GM12873 (cell line): ENCODE results near the gene TM6SF1.

Experiments used
- TF ChIP-seq, protein P1 (sequence below): IDR thresholded peaks from 2 replicates; pipeline ENCODE4 v1.5.1; 2012; ENCODE audit warnings: low read depth, mild to moderate bottlenecking, moderate library complexity, low read length, control low read depth; ENCODE audit not compliant: insufficient read depth; ENCODE audit errors: missing control alignments

The TM6SF1 gene

DNA sequence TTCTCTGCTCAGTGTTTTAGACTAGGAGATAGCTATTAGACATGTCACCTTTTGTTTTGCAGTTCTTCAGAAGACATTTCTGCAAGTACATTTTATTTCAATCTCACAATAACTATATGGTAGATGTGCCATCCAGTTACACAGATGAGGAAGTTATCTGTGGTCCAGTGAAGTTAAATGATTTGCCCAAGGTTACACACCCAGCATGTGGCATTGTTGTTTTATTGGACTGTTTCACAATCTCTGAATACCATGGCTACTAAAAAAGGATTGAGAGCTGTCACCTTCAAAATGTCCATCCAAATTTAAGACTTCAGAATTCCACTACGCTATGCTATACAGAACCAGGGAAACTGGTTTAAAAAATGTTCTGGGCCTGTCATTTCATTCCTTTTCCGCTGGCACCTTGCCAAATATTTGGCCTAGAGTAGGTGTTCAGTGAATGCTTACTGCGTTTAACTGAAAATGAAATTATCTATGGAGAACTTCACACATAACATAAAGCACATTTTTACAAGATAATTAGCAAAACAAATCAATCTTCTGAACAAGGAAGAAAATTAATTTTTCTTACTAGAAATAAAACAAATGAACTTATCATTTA lies 20.2 kb downstream of the TM6SF1 start:
- TF ChIP-seq, protein P1, sequence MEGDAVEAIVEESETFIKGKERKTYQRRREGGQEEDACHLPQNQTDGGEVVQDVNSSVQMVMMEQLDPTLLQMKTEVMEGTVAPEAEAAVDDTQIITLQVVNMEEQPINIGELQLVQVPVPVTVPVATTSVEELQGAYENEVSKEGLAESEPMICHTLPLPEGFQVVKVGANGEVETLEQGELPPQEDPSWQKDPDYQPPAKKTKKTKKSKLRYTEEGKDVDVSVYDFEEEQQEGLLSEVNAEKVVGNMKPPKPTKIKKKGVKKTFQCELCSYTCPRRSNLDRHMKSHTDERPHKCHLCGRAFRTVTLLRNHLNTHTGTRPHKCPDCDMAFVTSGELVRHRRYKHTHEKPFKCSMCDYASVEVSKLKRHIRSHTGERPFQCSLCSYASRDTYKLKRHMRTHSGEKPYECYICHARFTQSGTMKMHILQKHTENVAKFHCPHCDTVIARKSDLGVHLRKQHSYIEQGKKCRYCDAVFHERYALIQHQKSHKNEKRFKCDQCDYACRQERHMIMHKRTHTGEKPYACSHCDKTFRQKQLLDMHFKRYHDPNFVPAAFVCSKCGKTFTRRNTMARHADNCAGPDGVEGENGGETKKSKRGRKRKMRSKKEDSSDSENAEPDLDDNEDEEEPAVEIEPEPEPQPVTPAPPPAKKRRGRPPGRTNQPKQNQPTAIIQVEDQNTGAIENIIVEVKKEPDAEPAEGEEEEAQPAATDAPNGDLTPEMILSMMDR: no peak

DNA sequence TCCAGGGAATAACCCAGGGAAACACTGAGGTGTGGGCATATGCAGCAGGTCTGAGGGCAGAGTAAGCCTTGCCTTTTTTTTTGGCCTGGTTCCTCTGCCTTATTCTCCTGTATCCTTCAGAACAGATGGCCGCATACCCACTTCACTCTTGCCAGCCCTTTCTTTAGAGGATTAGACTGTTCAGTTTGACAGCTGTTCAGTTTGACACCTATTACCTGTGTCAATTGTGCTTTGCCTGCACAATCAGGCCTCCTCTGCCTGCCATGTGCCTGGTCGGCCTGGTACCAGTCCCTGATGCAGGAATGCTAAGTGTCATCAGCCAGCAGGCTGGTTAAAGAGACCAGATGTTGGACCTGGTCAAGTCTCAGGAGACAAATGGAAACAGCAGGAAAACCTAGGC lies 22.3 kb downstream of the TM6SF1 start:
- TF ChIP-seq, protein P1: no peak

DNA sequence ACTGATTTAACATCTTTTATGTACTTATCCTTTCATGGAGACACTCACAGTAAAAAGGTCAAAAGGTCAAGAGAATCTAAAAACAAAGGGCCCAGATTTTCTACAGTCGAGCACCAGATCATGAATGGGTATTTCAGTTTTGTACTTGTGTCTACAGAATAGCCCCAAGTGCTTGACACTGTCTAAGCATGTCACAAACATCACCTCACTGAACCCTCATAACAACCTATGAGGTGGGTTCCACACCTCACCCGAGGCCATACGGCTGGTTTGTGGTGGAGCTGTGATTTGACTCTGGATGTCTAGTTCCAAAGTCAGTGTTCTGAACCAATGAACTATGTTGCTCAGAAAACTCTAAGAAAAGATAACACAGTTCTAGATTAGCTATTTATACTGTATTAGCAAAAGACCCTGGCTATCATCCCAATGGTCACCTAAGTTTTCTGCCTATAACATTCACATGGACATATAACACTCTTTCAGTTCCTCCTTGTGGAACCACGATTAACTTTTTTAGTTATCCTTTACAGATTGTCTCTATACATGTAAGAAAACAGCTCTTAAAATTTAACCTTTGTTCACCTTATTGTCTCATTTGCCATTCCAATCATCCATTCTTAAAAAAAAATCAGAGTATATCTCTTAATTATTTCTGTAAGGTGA lies 25.5 kb downstream of the TM6SF1 start:
- TF ChIP-seq, protein P1: no peak

DNA sequence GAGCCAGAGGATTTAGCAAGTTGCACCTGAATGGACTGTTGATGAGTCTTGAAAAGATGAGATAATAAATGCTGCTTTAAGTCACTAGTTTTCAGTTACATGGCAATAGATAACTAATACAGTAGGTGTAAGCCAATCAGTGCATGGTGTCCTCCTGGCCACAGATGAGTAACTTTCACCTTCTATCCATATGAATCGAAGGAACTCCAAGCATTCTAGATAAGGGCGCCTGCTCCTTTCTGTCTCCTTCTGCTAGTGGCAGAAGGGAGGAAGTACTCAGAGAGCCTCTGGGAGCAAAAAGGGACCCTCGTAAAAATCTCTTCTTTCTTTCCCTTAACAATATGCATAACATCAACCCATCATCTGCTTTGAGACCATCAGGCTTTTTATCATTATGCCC lies 37.3 kb downstream of the TM6SF1 start:
- TF ChIP-seq, protein P1: no peak

DNA sequence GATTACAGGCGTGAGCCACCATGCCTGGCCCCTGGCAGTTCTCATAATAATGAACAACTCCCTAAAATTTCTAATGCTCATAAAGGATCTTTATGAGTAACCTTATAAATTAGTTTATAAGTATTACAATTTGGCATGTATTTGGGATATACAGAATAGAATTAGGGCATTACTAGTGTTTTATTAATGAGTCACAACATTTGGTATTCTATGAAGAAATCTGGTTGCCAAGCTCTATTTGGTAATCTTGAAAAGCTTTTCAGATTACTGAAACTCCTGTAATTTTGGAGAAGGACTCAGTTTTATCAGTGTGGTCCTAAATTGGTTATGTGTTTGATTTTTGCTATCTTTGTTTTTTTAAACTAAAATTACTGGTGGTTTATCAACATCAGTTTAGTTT lies 45.8 kb downstream of the TM6SF1 start:
- TF ChIP-seq, protein P1: no peak

DNA sequence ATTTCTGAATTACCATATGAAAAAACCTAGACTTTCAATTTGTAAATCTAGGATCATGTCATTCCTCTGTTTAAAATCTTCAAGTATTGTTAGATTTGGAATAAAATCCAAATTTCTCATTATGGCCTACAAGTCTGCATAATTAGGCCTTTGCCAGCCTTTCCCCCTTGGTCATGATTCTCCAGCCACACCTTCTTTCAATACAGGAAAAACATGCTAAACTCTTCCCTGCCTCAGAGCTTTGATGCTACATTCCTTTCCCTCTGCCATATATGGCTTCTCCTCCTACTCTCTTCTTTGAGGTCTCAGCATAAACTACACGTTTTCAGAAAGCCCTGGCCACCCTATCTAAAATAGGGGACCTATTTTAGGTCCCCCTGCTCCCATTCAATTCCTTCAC lies 48.5 kb downstream of the TM6SF1 start:
- TF ChIP-seq, protein P1: no peak

DNA sequence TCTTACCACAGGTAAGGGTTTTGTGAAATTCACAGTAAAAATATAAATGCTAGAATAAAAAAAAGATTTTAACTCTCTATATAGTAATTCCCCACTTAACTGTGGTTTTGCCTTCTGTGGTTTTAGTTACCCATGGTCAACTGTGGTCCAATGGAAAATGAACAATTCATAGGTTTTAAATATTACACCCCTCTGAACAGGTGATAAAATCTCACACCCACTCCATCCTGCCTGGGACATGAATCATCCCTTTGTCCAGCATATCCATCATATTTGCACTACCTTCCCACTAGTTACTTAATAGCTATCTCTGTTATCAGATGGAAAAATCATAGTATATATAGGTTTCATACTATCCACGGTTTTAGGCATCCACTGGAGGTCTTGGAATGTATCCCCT lies 50.9 kb downstream of the TM6SF1 start:
- TF ChIP-seq, protein P1: no peak
